Panc1 (cell line): ENCODE results near the gene PIGM.

Experiments
- CTCF ChIP-seq: fragments of 450-650 bp; IDR thresholded peaks from 2 replicates; pipeline ENCODE4 v1.5.1; 2017; ENCODE audit warnings: mild to moderate bottlenecking
- POLR2AphosphoS5 ChIP-seq: IDR thresholded peaks from 2 replicates; pipeline ENCODE4 v1.6.1; 2012; ENCODE audit warnings: mild to moderate bottlenecking, low read depth, low read length, moderate library complexity
- REST ChIP-seq, 2 experiments: IDR thresholded peaks; 2 replicates each; pipeline ENCODE4 v1.6.1; 2011 to 2012; ENCODE audit warnings: low read depth in 2 of 2, control low read depth in 1 of 2, low read length in 1 of 2, mild to moderate bottlenecking in 1 of 2, moderate library complexity in 1 of 2; ENCODE audit not compliant: insufficient read depth in 1 of 2
- TCF7L2 ChIP-seq: IDR thresholded peaks from 2 replicates; pipeline ENCODE4 v1.6.1; 2011; ENCODE audit warnings: mild to moderate bottlenecking, low read depth, low read length, inconsistent platforms

- TF ChIP-seq CTCF, result no peak
- TF ChIP-seq POLR2AphosphoS5, result no peak
- TF ChIP-seq REST (IDR thresholded peaks at IDR 0.05; ENCODE audit: insufficient read depth in 1 of 2, low read depth in 2 of 2, low read length in 1 of 2), result no peak
- TF ChIP-seq TCF7L2, result no peak
These were observed 39.5 kb upstream of the PIGM start for GRCh38 chr1:160071289-160071688.
